Epidermal melanocyte (primary cell): ENCODE results near the gene EXTL2.
"Not testable (repeated sequence)": the region's sequence is repeated elsewhere in the genome, so short reads cannot be mapped to it uniquely, and the experiment has no call there.

Experiments used
- DNase-seq: peaks from one replicate; pipeline ENCODE4 v3.0.0; 2011; ENCODE audit warnings: low spot score; ENCODE audit not compliant: insufficient read length

The EXTL2 gene

DNA sequence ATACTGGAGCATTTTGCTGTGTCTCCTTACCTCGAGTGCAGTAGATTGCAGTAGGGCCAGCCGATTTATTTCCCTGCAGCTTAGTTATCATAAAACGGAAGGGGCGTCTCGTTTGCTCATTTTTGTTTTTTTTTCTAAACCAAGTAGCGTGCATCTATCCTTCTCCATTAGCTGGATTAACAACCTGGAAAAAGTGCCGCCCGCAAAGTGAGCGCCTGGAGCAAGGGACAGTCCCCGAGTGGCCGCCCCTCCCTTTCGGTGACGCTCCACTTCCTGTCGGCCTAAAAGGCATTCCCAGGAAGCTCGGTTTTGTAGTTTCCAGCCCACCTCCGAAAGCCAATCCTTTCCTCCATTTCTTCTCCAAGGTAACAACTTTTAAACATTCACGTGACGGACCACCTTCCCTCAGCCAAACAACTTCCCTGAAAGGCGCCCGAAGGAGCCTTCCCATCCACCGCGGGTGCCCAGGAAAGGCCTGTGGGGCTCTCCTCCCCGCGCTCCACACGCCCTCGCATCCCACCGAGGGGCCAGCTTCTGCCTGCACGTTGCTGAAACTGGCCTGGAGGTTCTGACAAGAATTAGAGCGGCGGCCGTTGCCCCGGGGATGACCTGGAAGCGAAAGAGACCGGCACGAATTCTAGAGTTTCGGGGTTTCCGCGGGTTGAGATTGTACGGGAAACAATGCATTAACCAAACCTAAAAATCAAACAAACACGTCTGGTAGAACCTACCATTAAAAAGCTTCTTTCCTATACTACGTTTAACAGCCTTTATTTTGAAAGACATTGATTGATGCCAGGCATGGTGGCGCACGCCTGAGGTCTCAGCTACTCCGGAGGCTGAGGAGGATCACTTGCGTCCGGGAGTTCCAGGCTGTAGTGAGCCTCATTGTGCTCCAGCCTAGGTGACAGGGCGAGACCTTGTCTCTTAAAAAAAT, at the start of gene EXTL2:
EXTL2 (minus strand) TSS at position 240 of the 937 bp plus-strand sequence. CDS start 6,085 bp downstream, outside the sequence.
- peak; percentile 25 for DNase-seq

DNA sequence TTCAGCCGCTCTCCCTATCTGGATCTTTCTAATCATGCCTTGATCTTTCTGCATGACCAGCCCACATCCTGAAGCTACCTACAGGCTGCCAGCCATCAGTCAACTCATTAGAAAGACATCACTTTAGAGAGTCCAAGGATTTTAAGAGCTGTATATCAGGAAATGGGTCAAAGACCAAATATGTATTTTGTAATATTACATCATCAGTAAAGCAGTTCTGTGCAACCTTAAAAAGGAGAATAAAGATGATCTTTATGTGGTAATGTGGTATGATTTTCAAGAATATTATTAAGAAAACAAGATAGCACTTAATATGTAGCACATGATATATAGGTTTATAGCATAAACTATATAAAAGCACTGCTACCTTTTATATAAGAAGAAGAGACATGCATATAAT, 48.9 kb upstream of the EXTL2 start:
- DNase-seq: no peak

- no peak for DNase-seq
Observed at GRCh38 chr1:100942304-100943046, 47.8 kb upstream of the EXTL2 start.

DNA sequence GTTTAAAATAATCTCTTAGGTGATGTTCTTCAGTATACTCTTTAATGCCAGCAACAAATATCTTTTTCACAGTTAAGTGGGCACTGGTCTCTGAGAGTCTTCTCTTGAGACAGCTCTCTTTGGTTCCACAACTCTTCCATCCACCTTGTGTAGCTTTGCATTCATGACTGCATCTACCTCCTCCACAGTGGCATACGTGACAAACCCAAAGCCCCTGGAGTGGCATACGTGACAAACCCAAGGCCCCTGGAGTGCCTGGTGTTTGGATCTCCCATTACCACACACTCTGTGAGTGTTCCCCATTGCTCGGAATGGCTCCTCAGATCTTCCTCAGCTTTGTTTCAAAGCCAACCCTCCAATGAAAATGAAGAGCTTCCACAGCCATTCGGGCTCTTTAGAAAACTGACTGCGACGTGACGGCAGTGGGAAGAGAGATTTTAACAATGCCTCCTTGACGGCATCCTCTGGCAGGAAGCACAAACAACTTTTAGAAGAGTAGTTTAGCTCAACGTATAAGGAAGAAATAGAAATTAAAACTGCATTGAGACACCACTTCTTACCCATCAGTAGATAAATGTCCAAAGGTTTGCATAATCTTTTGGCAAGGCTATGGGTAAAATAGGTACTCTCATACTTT, 47.1 kb upstream of the EXTL2 start:
- DNase-seq: no peak

DNA sequence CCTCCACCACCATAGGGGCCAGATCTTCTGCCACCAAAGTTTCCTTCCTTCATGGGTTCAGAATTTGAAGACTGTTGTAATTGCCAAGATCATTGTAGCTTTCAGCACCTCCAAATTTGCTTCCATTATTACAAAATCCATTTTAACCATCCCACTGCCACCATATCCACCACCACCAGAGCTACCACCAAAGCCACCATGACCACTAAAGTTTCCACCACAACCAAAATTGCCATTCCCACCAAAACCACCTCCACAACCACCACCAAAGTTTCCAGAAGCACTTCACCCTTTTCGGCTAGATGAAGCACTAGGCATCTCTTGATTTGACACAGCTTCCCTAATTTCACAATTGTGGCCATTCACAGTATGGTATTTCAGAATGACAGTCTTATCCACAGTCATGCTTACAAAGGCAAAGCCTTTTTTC, 46.5 kb upstream of the EXTL2 start:
- no peak for DNase-seq

DNA sequence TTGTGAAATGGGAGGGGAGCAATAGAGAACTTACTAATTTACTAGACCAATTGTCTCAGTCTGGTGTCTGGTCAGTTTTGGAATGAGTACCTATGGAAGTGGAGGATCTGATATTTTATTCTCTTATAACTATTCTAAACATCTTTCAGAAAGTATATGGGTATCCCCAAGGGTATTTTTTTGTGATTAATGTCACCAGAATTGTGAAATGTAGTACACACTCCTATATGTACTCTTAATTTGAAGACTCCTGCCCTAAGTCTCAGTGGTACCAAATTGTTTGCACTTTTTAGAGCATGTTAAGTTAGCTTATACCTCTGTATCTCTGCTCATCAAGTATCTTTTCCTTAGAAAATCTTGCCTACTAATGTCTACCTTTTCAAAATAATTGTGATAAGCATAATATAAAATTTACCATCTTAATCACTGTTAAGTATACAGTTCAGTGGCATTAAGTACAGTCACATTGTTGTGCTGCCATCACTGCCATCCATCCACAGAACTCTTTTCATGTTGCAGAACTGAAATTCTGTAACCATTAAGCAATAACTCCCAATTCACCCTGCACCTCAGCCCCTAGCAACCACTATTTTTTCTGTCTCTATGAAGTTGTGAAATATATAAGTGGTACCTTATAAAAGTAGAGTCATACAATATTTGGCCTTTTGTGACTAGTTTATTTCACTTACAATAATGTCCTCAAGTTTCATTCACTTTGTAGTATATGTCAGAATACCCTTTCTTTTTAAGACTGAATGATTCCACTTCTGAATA, 41.7 kb upstream of the EXTL2 start:
- no peak for DNase-seq

GRCh38 chr1:100933555-100933954, 38.9 kb upstream of the EXTL2 start:
- not testable (repeated sequence) for DNase-seq

- DNase-seq: no peak
Observed at GRCh38 chr1:100931716-100932115, 37.1 kb upstream of the EXTL2 start.

- no peak for DNase-seq
Observed at GRCh38 chr1:100930494-100930893, 35.9 kb upstream of the EXTL2 start.

DNA sequence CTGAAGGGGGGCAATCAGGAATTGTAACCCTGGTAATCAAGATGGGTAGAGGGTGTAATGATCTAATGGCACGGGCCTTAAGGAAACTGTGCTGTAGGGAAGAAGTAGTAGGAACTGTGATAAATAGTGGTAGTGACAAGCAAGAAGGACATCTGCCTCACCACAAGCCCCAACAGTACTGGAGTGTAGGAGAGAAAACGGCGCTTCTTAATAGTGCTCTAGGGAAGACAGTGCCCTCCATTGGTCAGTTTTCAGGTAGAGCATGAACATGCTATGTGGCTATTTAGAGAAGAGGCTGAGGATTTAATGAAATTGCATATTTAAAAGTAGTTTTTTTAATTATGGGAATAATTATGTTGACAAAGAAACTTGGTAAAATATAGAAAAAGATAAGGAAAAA, 33.5 kb upstream of the EXTL2 start:
- DNase-seq: no peak

- no peak for DNase-seq
Observed at GRCh38 chr1:100927276-100927675, 32.6 kb upstream of the EXTL2 start.

DNA sequence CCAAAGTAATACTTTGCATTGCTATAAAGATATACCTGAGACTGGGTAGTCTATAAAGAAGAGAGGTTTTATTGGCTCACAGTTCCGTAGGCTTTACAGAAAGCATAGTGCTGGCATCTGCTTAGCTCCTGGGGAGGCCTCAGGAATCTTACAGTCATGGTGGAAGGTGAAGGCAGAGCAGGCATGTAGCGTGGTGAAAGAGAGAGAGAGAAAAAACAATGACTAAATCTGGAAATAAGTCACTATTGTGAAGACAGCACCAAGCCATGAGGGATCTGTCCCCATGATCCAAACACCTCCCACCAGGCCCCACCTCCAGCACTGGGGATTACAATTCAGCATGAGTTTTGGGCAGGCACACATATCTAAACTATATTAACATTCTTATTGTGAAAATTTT, 31.6 kb upstream of the EXTL2 start:
- DNase-seq: no peak

DNA sequence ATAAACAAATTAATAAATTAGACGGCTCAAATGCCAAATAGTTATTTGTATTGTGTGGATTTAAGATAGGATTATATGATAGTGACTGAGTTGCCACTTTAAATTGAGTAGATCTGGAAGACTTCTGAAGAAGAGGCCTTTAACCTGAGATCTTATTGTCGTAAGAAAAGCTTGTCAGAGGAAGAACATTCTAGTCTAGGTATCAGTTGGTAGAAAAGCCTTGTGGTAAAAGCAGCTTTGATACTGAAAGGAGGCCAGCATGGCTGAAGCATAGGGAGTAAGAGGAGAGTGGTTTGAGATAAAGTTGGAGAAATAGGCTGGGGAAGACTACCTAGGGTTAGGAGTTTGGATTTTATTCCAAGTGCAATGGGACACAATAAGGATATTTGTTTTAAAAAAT, 30.3 kb upstream of the EXTL2 start:
- DNase-seq: no peak

DNA sequence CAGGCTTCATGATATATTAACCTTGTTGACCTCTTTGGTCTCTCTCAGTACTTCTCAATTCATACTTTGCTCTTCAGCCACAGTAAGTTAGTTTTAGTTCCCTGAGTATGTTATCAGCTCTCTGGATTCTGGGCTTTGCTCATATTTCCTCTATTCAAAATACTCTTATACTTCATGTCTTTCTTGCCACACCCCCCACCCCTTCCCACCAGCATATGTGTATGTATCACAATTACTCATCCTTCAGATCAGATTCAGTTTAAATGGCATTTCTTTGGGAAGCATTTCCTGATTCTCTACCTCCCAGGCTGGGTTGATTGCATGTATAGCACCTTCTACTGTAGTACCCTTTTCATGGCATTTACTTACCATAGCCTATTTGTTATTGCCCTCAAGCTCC, 29.6 kb upstream of the EXTL2 start:
- DNase-seq: no peak

DNA sequence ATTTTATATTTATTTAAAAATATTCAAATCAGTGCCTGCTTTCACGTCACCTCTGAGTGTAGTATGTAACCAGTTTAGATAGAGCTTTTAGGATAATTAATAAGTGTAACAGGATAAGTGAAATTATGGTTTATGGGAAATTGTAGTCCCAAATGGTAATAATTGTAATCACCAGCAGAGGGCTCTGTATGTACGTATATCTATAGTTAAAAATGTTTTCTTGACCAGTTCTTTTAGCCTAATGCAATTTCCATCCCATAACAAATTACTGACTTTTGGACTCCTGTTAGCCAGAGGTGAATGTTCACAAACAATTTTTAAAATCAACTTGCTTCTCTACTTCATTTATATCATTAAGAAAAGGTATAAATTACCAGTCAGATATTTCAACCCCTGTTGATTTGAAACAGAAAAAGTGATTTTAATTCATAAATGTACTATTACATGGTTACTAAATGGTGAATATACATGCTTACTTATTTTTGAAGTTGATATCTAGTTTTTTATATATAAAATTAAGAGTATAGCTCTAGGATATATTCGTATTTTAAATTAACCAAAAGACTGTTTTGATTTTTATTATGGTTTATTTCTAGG, 26.6 kb upstream of the EXTL2 start:
- DNase-seq: no peak

DNA sequence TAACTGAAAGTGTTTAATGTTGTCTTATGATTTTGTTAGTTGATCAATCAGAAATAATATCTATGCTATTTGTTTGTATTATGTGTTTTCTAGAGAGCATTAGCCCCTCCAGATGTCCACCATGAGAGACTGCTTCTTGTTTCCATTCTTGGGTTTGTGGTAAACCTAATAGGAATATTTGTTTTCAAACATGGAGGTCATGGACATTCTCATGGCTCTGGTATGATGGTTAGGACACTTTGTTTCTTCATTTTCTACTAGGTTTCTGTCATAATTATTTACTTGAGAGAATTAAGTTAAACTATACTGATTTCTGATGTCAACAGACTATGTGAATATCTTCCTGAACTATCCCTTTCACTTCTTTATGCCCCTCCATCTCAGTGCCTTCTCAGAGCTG, 17.4 kb upstream of the EXTL2 start:
- no peak for DNase-seq

DNA sequence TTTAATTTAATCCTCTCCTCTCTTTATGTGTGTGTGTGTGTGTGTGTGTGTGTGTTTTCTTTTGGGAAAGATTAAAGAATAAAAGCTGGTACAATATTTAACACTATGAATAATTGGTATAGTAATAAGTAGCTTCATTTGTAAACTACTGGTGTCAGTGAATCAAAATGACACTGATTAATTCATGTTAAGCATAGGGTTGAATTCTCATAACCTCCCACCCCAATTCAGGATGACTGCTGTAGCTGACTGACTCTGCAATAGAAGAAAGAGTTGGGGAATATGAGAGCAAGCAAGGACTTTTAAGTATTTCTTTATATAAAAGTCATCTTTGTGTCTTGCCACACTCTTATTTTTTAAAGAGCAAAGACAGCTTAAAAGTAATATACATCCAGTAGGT, 14.4 kb upstream of the EXTL2 start:
- no peak for DNase-seq

- no peak for DNase-seq
Observed at GRCh38 chr1:100907887-100908286, 13.2 kb upstream of the EXTL2 start.

DNA sequence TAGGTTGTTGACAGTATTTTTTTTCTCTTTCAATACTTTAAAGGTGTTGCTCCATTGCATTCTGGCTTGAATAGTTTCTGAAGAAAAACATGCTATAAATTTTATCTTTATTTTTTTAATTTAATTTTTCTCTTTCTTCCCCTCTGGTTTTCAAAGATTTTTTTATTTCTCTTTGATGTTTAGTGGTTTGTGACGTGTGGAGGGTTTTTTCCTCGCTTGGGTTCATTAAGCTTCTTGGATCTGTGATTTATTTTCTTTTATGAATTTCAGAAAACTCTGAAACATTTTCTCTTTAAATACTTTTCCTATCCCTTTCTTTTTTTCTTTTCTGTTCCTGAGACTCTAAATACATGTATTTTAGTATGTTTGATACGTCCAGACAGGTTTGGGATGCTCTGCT, 10.5 kb upstream of the EXTL2 start:
- no peak for DNase-seq

- DNase-seq: no peak
Observed at GRCh38 chr1:100904528-100904927, 9.9 kb upstream of the EXTL2 start.

DNA sequence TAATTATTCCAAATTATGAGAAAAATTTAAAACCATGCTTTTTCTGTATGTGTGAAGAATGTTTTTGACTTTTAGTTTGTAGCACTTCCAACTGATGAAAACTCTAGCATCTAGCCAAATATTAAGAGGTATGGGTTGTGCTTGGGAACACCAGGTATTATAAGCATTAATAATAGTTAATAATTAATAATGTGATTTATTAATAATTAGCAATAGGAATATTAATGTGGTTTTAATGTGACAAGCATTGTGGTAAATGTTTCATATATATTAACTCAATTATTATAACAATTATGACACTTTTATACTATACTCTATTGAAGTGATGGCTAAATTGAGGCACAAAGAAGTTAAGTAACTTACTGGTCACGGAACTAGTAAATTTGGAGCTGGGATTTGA, 9.1 kb upstream of the EXTL2 start:
- DNase-seq: no peak
